Cerebellar cortex (tissue), 1 donor: Measurements from ENCODE around the gene ZNF625.

Experiments used
- DNase-seq: peaks from one replicate; pipeline ENCODE4 v3.0.0-alpha.2; 2015; ENCODE audit warnings: low spot score

Gene ZNF625

DNA sequence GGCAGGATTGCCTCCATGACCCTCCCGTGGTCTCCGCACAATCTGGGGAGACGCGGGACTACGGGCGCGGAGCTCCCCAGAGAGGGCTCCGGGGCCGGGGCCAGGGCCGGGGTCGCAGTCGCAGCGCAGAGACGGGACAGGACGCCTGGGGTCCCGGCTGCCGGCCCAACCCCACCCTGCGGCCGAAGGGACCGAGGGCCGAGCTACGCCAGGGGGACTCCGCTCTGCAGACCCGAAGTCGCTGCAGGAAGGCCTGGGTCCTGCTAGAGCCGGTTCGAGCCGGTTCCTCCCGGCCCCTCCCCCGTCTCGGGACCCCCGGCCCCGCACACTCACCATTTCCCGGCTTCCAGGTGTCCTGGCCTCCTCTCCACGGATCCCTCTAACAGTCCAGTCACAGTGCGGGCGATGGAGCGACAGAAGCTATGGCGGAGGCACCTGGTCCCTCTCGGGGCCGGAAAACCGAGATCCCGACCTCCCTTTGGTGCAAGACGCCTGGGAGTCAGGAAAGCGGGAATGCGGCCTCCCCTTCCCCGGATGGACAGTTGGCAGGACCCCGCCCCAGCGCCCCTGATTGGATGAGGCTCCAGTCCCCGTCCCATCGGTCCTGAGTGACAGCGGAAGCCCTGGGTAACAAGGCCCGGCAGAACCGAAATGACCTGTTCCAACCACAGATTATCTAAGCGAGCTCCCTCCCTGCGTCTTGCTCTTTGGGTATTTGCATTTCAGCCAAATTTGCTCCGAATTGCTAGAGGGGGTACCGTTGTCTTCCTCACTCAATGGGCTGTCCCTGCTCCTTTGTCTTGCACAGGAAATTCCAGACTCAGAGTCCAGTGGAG is at the start of gene ZNF625:
ZNF625 (minus strand) TSS at position 512 of the 836 bp plus-strand sequence; CDS start at position 336, 176 bp downstream.
- DNase-seq = peak; percentile 97

DNA sequence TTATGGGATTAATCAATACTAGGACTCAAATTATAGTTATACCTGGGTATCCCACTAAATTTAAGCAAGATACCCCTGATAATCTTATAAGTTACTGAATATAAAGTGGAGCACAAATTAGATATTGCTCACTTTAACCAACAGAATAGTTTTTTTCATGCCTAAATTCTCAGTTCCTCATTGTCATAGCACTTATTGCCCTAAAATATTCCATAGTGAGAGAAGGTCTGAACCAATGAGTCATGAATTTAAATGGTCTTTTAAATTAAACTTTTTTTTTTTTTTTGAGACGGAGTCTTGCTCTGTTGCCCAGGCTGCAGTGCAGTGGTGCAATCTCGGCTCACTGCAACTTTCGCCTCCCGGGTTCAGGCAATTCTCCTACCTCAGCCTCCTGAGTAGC is 48.8 kb upstream of the ZNF625 start:
- DNase-seq = no peak

DNA sequence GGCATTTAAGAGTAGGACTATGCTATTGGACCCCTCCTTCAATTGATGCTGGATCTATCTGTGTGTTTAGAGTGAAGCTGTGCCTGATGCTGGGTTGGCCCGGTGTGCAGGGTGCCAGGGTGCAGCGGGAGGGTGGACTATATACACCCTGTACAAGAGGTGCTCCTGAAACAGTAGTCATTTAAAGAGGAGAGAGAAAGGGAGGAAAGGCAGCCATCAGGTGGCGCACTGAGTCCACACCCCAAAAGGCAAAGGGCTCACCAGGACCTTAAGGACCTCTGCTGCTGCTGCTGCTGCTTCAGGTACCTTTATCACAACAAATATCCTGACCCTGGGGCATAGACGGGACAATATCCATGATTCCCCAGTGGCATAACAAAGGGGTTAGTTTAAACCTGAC is 45.7 kb upstream of the ZNF625 start:
- DNase-seq = no peak

DNA sequence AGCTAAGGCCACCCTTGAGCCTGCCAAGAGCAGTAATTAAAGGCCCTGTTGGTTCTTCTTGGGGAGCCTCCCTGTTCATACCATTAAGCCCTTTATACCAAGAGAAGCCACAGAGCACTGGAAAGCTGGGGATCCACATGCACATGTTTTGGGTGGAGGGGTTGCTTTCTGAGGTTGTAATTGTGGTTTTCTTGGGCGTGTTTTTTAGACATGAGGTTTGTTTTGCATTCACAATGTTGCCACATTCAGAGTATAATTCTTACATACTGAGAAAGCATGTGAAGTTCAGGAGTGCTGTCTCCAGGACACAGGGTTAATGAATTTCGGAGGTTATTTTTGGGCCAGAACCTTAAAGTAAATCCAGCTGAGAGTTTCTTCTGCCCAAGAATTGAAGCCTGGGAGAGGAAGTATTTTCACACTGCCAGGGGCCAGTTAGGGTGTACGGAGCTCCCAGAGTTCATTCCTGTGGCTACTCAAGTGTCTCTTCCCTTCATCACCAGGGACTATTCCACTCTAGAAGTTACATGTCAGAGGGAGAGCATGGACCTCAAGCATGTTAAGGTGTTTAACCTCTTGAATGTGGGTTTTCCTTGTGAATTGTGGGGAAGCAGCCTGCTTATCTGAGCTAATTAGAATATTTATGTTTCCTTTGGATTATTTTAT is 43.4 kb upstream of the ZNF625 start:
- DNase-seq = no peak

DNA sequence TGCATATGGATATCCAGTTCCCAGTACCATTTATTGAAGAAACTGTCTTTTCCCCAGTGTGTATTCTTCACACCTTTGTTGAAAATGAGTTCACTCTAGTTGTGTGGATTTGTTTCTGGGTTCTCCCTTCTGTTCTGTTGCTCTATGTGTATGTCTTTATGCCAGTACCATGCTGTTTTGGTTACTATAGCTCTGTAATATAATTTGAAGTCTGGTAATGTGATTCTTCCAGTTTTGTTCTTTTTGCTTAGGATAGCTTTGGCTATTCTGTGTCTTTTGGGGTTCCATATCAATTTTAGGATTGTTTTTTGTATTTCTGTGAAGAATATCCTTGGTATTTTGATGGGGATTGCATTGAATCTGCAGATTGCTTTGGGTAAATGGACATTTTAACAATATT is 41.6 kb upstream of the ZNF625 start:
- no peak for DNase-seq

DNA sequence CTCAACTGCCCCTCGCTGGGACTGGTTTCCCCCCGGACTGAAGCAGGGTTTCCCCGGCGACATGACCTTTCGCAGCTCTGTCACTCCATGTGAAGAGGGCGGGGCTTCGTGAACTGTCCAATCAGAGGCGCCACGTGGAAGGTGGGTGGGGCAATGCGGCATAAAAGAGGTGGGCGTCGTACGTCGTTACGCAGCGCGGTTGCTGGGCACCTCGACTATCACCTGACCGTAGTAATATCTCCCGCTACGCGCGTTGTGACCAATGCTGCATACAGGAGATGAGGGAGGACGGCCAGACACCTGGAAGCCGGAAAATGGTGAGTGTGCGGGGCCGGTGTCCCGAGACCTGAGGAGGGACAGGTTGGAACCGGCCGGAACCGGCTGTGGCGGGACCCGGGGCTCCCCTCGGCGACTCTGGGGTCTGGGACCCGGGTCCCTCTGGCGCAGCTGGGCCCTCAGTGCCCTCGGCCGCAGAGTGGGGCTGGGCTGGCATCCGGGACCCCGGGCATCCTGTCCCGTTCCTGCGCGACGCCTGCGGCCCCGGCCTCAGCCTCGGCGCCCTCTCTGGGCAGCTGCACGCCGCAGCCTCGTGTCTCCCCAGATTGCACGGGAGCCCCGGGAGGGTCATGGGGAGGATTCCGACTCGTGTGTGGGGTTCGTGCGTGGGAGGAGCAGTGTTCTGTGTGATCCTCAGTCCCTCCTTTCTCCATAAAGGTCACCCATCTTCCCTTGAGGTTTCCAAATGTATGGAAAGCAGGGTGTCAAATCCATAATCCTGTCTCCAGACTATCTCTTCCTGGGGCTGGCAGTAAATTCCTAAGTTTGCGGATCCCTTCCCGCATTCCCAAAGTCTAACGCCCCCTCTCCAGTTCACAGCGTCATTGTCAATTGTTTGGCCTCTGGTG is 38.5 kb upstream of the ZNF625 start:
- DNase-seq = peak; percentile 93

DNA sequence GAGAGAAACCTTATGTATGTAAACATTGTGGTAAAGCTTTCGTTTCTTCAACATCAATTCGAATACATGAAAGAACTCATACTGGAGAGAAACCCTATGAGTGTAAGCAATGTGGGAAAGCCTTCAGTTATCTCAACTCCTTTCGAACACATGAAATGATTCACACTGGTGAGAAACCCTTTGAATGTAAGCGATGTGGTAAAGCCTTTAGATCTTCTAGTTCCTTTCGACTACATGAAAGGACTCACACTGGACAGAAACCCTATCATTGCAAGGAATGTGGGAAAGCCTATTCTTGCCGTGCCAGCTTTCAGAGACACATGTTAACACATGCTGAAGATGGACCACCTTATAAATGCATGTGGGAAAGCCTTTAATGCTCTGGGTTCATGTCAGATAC is 31.1 kb upstream of the ZNF625 start:
- DNase-seq = no peak

DNA sequence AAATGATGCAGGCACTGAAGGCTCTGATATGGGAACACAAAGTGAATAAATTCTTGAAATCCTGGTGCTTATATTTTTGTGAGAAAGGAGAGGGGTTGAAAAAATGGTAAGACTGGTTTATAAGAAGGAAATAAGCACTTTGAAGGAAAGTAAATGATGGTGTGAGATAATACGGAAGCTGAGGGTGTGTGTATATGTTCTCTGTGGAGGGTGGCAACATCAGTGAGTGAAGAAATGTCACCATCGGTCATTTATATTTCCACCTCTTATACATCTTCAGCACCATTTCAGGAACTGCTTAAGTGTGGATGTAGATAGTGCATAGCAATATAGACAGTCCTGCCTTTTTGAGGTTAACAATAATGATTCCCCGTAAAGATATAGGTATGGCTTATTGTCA is 23.8 kb upstream of the ZNF625 start:
- no peak for DNase-seq

DNA sequence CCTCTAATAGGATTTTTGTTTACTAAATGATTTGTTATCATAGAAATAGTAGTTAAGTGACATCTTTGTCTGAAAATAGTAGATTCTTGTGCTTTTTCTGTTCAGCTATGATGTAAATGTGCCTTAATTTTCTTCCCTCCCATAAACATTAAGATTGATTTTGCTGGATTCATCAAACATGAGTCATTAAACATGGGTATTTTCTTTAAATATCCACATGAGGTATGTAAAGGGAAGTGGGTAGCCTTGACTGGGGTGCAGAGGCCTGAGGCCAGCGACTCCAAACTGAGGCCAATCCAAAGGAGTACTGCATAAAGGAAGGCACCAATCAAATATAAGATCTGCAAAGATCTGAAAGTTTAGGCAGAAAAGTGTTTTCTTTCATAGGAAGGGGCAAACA is 10.1 kb upstream of the ZNF625 start:
- no peak for DNase-seq

DNA sequence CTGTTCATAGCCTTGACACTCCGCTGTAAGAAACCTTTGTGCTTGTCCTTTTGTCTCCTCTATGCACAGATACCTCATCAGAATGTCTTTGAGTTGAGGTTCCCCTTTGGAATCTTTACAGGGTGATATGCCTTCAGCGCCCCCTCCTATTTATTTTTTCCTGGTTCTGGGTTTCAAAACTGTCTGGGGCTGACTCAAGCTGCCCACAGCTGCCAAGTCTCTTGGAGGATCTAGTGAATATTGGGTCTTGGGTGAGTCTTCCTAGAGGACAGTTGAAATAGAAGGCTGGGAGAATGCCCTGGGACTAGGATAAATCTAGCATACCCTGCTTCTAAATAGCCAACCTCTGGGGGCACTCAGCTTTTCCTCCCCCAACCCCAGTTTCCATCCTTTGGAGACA is 7.3 kb upstream of the ZNF625 start:
- no peak for DNase-seq

DNA sequence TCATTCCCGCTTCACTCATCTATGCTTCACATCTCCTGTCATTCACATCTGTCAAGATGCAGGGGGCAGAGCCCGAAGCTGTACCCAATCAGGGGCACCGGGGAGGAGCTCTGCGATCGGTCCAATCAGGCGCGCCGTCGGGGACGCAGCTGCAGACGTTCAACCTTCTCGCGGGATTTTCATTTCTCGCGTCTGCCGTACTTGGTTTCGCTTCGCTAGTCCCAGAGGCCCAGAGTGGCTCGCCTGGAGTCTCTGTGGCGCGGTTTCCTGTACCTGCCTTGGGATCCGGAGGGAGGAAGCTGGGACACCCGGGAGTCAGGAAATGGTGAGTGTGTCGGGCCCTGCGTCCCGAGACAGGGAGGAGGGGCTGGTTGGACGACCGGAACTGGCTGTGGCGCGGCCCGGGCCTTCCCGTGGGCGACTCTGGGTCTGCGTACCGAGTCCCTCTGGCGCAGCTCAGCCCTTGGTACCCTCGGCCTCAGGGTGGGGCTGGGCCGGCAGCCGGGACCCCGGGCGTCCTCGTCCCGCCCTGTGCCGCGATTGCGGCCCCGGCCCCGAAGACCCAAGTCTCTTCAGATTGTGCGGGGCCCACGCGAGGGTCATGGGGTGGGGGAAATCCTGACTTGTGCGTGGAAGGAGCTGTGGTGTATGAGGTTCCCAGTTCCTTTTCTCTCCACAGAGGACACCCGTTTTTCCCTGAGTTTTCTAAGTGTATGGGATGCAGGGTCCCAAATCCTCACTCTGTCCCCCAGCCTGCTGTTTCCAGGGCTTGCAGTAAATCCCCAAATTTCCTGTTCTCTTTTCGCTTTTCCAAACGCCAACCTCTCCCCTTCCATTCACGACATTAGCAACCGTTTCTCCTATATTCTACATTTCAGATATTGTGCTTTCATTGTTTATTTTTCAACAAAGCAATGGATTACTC is 6.6 kb upstream of the ZNF625 start, which contains the start of gene ZNF136:
ZNF136 (plus strand) TSS at position 215 of the 925 bp plus-strand sequence; CDS start at position 323, 108 bp downstream.
- DNase-seq = peak; percentile 96

DNA sequence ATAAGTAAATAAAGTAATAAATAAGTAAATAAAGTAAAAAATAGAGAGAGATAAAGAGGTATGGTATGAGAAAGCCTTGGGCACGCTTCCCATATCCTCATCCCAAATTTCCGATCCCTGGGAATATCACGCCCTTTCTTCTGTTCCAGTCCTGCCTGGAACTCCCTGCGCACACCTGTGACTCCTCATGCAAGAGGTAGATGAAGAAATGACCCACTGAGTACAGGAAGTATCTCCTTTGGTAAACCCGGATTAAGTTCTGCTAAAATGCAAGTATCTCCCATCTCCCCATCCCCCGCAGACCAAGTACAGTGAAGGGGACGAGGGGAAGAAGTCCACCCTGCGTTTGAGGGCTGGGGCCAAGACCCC is 6.0 kb upstream of the ZNF625 start:
- DNase-seq = no peak

DNA sequence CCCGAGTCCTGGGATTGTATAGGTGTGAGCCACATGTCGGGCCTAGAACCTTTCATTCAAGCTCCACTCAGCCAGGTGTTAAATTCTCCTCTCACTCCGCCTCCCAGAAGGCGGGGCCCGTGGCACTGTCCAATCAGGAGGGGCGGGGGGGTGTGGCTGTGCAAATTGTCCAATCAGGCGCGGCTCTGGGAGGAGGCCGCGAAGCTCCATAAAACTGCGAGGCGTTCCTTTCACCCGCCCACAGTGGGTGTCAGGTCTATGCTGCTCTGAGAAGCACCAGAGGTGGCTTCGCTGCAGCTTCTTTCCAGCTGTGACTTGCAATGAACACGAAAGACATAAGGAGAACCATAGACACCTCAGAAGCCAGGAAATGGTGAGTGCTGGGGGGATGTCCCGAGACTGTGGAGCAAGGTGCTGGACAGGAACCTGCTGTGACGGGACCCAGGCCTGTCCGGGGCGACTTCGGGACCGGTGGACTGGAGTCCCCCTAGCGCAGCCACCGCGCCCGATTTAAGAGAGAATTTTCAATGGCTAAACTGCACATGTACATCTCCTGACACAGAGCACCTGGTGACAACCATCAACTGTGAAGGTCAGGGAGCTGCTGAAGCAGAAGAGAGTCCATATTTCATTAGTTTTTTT is 3.4 kb upstream of the ZNF625 start:
- no peak for DNase-seq

DNA sequence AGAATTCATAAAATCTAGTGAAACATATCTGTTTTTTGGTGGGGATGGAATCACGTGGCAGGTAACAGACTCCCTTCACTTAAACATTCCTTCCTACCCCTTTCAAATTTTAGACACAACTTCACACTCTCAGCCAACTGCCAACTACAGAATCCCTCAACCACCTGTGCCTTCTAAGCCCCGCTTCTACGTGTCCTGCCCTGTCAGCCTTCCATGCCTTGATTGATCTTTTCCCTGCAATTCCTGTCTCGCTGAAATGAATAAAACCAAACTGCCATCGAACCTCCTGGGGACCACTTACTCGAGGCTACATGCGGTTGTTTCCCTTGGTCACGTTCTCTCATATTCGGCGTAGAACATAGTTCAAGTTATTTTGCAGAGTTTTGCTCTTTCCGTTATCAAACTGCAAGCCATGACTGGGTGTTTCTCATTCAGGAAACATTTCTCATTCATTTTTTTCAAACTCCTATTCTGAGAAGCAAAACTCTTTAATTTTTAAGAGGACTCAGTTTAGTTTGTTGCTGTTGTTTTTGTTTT is 1.1 kb downstream of the ZNF625 start:
- DNase-seq = peak; percentile 19

DNA sequence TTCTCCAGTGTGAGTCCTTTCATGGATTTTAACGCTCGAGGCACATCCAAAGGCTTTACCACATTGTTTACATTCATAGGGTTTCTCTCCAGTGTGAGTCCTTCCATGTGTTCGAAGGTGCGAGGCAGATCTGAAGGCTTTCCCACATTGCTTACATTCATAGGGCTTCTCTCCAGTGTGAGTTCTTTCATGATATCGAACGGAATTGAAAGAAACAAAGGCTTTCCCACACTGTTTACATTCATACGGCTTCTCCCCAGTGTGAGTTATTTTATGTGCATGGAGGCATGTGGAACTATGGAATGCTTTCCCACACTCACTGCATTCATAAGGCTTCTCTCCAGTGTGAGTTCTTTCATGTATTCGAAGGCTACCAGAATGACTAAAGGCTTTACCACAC is 11.2 kb downstream of the ZNF625 start:
- DNase-seq = no peak

DNA sequence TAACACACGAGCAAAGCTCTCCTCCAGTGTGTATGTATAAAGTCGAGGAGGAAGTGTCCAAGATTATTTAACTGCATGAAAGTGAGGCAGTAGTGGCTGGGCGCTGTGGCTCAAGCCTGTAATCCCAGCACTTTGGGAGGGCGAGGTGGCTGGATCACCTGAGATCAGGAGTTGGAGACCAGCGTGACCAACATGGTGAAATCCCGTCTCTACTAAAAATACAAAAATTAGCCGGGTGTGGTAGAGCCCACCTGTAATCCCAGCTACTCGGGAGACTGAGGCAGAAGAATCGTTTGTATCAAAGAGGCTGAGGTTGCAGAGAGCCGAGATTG is 15.2 kb downstream of the ZNF625 start:
- DNase-seq = no peak

DNA sequence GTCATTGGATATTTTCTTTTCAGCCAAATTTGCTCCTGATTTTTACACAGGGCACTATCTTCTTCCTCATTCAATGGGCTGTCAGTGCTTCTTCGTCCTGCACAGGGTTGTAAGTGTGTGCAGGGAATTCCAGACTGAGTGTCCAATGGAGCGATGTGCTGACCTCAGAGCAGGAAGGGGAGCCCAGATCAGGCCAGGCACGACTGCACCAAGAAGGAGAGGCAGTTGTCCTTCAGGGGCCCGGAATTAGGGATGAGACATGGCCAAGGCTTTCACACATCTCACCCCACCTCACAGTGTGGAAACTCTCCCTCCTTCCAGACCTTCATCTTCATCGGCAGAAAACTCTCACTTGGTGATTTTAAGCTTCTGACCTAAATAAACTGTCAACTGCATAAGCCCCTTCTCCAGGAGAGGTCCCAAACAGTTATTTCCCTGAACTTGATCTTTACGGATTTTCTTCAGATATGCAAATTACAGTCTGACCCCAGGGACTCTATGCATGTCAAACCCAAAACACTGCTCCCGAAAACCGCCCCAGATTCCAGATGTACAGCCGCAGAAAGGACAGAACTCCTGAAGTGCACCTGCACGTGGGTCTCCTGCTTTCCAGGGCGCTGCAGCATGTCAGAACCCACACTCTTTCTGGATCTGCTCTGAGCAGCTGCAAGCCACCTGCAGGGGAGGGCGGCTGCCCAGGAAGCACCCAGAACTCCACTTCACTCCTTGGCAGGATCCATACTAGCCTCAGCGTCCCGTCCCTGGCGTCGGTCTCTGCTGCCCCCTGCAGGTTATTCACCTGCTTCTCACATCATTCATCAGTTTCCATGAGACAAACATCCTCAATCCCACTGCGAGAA is 15.8 kb downstream of the ZNF625 start:
- DNase-seq = peak; percentile 88

DNA sequence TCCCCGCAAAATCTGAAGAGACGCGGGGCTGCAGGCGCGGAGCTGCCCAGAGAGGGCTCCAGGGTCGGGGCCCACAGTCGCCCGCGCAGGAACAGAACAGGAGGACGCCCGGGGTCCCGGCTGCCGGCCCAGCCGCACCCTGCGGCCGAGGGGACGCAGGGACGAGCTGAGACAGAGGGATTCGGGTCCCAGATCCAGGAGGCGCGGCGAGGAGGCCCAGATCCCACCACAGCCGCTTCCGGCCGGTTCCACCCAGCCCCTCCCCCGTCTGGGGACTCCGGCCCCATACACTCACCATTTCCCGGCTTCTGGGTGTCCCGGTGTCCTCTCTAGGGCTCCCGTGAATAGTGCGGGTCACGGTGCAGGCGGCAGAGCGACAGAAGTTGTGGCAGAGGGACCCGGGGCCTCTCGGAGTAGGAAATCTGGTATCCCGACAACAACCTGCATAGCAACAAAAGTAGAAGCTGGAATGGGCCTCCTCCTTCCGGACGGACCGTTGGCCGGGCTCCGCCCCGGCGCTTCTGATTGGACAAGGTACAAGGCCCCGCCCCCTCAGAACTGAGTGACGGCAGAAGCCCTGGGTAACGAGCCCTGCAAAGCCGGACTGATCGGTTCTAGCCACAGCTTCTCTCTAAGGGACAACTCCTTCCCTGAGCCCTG is 16.5 kb downstream of the ZNF625 start, which contains the start of gene ZNF20:
ZNF20 (minus strand) TSS at position 466 of the 660 bp plus-strand sequence; CDS start at position 298, 168 bp downstream.
- DNase-seq = peak; percentile 94

DNA sequence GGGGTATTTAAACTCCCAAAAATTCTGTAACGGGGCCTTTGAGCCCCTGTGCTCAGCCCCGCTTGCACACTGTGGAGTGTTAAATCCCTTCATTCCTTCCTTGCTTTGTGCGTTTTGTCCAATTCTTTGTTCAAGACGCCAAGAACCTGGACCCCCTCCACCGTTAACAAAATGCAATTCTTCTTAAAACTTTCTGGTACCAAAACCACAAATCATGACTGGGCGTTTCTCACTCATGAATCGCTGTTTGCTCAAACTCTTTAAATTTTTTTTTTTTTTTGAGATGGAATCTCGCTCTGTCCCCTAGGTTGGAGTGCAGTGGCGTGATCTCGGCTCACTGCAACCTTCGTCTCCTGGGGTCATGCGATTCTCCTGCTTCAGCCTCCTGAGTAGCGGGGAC is 17.3 kb downstream of the ZNF625 start:
- no peak for DNase-seq
